IPS DF 6.9 (cell line): ENCODE results near the gene PPP1R7.

Experiments
- DNase-seq: peaks from one replicate; pipeline ENCODE4 v3.0.0-alpha.2; 2013; ENCODE audit warnings: low read depth, low spot score
- H3K27ac ChIP-seq: one replicate; pipeline ENCODE4 v1.5.1; 2013; ENCODE audit warnings: low read length, control low read depth
- H3K27me3 ChIP-seq: 2 replicates; pipeline ENCODE4 v1.6.1; 2013; ENCODE audit warnings: mild to moderate bottlenecking, low read length; ENCODE audit not compliant: control insufficient read depth, insufficient read depth
- H3K36me3 ChIP-seq: 2 replicates; pipeline ENCODE4 v1.6.1; 2013; ENCODE audit warnings: low read length; ENCODE audit not compliant: control insufficient read depth, insufficient read depth
- H3K4me1 ChIP-seq: 2 replicates; pipeline ENCODE4 v1.6.1; 2013; ENCODE audit warnings: low read length; ENCODE audit not compliant: control insufficient read depth, insufficient read depth
- H3K4me3 ChIP-seq: 2 replicates; pipeline ENCODE4 v1.5.1; 2013; ENCODE audit warnings: mild to moderate bottlenecking, low read length
- H3K9me3 ChIP-seq: 2 replicates; pipeline ENCODE4 v1.6.1; 2013; ENCODE audit warnings: low read length, inconsistent platforms; ENCODE audit not compliant: control insufficient read depth, insufficient read depth
- WGBS: extraction: QIAGEN DNeasy Blood & Tissue Kit; methylation state at CpG from one replicate; pipeline ENCODE4 v1.1.7; 2013; ENCODE audit warnings: mixed read lengths, missing lambda C conversion rate; ENCODE audit not compliant: insufficient read length, insufficient coverage; 5-methylcytosine and 5-hydroxymethylcytosine counted together

PPP1R7 gene

DNA sequence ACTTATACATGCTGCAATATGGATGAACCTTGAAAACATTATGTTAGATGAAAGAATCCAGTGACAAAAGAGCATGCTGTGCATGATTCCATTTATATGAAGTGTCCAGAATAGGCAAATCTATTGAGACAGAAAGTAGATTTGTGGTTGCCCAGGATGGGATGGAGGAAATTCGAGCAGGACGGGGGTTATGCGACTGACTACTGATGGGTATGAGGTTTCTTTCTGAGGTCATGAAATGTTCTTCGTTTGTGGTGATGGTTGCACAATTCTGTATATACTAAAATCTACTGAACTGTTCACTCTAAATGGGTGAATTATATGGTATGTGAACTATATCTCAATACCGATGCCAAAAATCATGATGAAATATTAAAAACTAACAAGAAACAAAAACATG lies 29.3 kb upstream of the PPP1R7 start:
- no peak overlapping the region for H3K27ac ChIP-seq
- peaks cover 15% of the 10 kb centered on the region for H3K36me3 ChIP-seq
- no CpG with 5 or more reads among the region's 5 CpGs for WGBS
- H3K27me3 ChIP-seq, result no peaks in the 10 kb centered on the region
- no peaks in the 10 kb centered on the region for H3K9me3 ChIP-seq
- H3K4me1 ChIP-seq, result no peaks in the 10 kb centered on the region
- no peak for DNase-seq
- no peak overlapping the region for H3K4me3 ChIP-seq

DNA sequence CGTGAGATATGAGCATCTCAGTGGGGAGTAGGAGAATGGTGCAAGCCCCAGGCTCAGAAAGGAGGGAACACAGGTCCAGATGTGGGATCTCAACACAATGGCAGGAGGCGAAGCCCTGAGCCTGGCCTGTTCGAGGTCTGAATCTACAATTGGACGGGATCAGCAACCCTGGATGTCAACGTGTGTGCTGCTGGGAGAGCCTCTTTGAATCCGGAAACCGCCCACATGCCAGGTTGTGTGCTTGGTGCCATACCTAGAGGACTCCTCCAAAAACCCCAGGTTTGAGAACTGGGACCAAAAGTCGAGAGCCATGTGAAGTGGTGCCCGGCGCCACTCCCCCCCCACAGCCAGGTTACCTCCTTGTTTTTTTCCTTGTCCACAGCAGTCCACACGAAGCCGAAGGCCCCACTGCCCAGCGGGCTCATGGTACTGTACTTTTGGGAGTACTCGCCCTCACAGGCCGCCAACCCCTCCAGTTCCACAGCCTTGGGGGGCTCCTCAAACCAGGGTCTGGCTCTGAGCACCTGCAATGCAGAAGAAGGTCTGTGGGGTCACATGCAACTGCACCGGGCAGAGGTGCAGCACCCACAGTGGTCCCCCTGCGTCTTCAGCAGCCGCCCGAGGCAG lies 27.8 kb upstream of the PPP1R7 start:
- no peaks in the 10 kb centered on the region for H3K9me3 ChIP-seq
- no CpG with 5 or more reads among the region's 19 CpGs for WGBS
- no peak overlapping the region for H3K27ac ChIP-seq
- H3K36me3 ChIP-seq, result peaks cover 18% of the 10 kb centered on the region
- no peak overlapping the region; the same call in 1 of the 2 replicates for H3K4me3 ChIP-seq
- no peaks in the 10 kb centered on the region for H3K27me3 ChIP-seq
- no peak for DNase-seq
- no peaks in the 10 kb centered on the region for H3K4me1 ChIP-seq

DNA sequence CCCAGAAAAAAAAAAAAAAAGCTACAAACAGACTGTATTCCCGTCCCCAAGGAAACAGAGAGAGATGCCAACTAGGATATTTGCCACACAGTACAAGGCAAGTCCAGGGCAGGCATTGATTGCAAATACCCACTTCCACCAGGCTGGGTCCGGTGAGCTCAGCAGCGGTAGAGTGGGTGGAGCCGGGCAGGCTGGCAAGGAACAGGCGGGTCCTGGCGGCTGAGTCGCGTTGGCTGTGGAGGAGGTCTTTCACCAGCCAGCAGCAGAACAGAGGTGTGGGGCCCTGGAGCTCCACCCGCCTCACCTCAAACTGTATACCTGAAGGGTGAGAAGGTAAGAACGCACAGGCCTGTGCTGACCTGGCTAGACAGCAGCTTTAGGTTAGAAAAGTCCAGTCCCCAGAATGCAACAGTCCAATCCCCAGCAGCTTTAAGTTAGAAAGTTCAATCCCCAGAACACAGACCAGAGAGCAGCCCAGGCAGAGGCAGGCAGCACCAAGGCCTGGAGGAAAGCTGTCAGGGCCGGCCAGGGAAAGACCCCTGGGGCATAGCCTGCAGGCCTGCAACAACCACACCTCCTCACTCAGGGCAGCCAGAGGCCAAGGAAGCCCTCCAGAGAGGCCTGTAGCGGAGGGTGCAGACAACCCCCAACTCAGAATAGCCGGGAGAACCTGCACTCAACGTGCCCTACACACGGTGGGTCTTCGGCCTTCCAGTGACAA lies 26.3 kb upstream of the PPP1R7 start:
- H3K4me1 ChIP-seq, result no peaks in the 10 kb centered on the region; the same call in 1 of the 2 replicates
- no peaks in the 10 kb centered on the region for H3K9me3 ChIP-seq
- no peak overlapping the region for H3K27ac ChIP-seq
- H3K4me3 ChIP-seq, result no peak overlapping the region
- H3K27me3 ChIP-seq, result no peaks in the 10 kb centered on the region
- WGBS, result no CpG with 5 or more reads among the region's 16 CpGs
- DNase-seq, result no peak
- peaks cover 18% of the 10 kb centered on the region for H3K36me3 ChIP-seq

DNA sequence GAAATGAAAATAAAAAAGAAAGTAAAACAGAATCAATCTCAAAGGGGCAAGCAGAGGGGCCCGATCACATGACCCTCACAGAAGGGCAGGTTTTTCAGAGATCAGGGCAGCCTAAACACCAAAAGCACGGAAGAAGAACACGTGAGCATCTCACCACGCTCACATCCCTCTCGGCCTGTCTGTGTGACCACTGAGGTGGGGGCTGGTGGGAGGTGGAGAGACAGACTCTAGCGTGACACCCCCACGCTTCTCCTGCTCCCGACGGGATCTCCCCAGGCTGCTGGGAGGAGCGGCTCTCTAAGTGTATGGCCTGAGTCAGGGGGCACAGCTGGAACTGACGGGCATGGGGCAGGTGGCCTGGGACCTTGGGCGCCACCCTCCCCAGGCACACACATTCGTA lies 24.6 kb upstream of the PPP1R7 start:
- Histone ChIP-seq H3K4me3 (no peak overlapping the region), H3K27ac (no peak overlapping the region), H3K9me3 (no peaks in the 10 kb centered on the region), H3K4me1 (no peaks in the 10 kb centered on the region; the same call in 1 of the 2 replicates), H3K27me3 (no peaks in the 10 kb centered on the region), H3K36me3 (peaks cover 18% of the 10 kb centered on the region)
- no CpG with 5 or more reads among the region's 13 CpGs for WGBS
- no peak for DNase-seq

DNA sequence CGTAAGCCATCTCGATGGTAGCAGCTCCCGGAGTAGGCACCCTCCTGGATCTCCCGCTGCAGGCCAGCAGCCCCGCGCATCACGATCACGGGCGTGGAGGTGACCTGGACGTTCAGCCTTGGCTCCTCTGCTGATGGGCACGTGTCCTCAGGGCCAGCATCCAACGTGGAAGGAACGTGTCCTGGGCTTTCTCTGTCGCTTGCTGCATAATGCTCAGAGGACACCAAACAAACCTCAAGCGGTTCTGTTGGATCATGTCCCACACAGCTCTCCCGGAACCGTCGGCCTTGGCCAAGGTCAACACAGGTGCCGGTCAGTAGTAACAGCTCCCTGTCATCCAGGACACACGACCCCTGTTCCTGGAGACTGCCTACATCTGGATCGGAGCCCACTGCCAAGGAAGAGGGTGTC lies 24.1 kb upstream of the PPP1R7 start:
- H3K27ac ChIP-seq, result no peak overlapping the region
- no peaks in the 10 kb centered on the region for H3K27me3 ChIP-seq
- no peaks in the 10 kb centered on the region for H3K9me3 ChIP-seq
- no peak overlapping the region for H3K4me3 ChIP-seq
- H3K36me3 ChIP-seq, result peaks cover 18% of the 10 kb centered on the region
- H3K4me1 ChIP-seq, result no peaks in the 10 kb centered on the region; the same call in 1 of the 2 replicates
- DNase-seq, result no peak
- no CpG with 5 or more reads among the region's 21 CpGs for WGBS

DNA sequence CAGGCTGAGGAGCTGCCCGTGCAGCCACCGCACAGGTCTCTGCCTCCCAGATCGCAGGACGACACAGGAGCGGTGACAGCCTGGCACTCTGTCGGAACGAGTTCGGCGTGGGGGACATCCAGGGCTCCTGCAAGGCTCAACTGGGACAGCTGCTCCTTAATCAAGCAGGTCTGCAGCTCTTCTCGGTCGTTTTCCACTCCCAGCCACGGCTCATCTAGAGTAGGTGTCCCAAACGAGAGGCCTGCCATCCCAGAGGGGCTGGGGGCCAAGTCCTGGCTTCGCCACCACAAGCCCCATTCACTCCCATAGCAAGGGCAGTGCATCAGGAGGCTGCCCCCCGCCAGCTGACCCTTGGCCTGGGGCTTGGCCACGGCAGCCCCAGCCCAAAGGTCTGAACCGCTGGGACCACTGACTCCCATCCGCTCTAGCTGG lies 23.5 kb upstream of the PPP1R7 start:
- no peak overlapping the region for H3K27ac ChIP-seq
- H3K9me3 ChIP-seq, result no peaks in the 10 kb centered on the region
- H3K4me3 ChIP-seq, result no peak overlapping the region
- H3K4me1 ChIP-seq, result no peaks in the 10 kb centered on the region; the same call in 1 of the 2 replicates
- no peaks in the 10 kb centered on the region for H3K27me3 ChIP-seq
- peaks cover 18% of the 10 kb centered on the region for H3K36me3 ChIP-seq
- no CpG with 5 or more reads among the region's 18 CpGs for WGBS
- DNase-seq, result no peak

DNA sequence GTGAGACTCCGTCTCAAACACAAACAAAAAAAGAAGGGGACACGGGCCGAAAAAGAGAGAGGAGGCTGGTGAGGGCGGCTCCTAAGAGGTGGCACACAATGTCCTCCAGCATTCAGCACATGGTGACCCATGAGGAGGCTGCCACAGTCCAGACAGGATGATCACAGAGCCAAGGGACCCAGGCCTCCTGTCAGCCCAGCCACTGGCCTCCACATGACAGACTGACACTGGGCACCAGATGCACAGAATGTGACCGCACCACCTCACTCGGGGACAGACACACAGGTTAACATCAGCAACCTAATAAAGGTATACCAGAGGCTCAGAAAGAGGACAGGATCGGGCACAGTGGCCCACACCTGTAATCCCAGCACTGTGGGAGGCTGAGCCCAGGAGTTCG lies 22.0 kb upstream of the PPP1R7 start:
- WGBS, result no CpG with 5 or more reads among the region's 8 CpGs
- Histone ChIP-seq H3K27me3 (no peaks in the 10 kb centered on the region), H3K27ac (no peak overlapping the region), H3K4me1 (no peaks in the 10 kb centered on the region; the same call in 1 of the 2 replicates), H3K9me3 (no peaks in the 10 kb centered on the region), H3K36me3 (peaks cover 13% of the 10 kb centered on the region), H3K4me3 (no peak overlapping the region)
- no peak for DNase-seq

DNA sequence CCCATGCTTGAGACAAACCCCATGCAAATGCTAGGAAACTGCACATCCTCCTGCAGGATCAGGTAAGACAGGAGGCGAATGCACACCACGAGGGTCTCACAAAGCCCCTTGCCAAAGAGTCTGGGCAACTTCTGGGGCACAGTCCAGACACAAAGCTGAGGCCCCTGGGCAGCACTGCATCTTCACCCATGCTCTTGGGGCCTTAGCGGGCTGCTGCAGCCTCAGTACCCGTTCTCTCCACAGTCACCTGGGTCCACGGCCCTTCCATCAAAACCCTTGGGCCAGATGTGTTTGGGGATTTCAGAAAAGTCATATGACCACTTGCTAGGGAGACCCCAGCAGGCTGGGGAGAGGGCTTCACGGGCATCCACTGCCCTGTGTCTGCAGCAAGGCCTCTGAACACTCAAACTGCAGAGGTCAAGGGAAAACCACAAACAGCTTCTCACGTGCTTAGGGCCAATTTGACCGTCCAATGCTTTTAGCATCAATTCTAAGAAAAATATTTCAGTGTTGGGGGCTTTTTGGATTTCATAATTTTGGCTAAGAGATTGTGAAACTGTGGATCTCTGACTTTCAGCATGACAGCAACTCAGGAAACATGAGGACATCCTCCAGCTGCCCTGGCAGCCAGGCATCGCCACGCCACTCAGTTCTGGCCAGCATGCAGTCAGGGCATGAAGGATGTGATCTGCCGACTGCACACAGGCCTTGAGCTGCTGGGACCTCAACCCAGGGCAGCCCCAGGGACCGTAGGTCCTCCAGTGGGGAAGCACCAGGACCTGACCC lies 21.0 kb upstream of the PPP1R7 start:
- no peaks in the 10 kb centered on the region for H3K27me3 ChIP-seq
- no peaks in the 10 kb centered on the region; the same call in 1 of the 2 replicates for H3K4me1 ChIP-seq
- no CpG with 5 or more reads among the region's 12 CpGs for WGBS
- peaks cover 6% of the 10 kb centered on the region for H3K36me3 ChIP-seq
- no peak for DNase-seq
- H3K4me3 ChIP-seq, result no peak overlapping the region
- H3K9me3 ChIP-seq, result no peaks in the 10 kb centered on the region
- no peak overlapping the region for H3K27ac ChIP-seq

DNA sequence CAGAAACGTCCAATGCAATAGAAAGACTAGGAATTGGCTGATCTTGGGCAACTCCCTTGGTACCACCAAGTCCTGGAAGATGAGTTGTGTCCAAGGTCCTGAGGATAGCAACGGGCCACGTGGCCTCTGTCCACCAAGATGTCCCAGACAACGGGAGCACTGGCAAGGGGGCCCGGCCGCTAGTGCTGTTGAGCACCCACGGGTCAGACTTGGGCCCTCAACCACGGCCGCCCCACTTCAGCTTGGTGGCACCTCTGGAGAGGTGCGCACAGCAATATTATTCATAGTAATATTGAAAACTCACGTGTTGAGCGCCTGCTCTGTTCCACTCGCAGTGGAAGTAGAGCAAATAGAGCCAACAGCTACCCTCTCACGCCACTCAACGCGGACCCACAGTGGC lies 20.0 kb upstream of the PPP1R7 start:
- Histone ChIP-seq H3K4me3 (no peak overlapping the region), H3K36me3 (peaks cover 6% of the 10 kb centered on the region; the same call in 1 of the 2 replicates), H3K9me3 (no peaks in the 10 kb centered on the region), H3K27ac (no peak overlapping the region), H3K4me1 (no peaks in the 10 kb centered on the region; the same call in 1 of the 2 replicates), H3K27me3 (no peaks in the 10 kb centered on the region)
- no CpG with 5 or more reads among the region's 16 CpGs for WGBS
- no peak for DNase-seq

DNA sequence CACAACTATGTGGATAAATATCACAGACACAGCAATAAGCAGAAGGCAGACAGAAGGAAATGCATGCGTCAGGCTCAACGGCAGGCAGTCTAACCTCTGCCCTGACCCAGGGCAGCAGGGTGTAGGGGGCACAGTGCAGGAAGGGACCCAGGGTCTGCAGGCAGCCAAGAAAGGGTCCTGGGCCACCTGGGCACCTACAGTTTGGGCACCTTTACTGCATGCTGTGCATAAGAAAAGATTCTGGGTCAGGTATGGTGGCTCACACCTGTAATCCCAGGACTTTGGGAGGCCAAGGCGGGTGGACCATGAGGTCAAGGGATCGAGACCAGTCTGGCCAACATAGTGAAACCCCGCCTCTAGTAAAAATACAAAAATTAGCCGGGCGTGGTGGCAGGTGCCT lies 18.7 kb upstream of the PPP1R7 start:
- Histone ChIP-seq H3K4me3 (no peak overlapping the region), H3K4me1 (no peaks in the 10 kb centered on the region; the same call in 1 of the 2 replicates), H3K36me3 (peaks cover 9% of the 10 kb centered on the region; the same call in 1 of the 2 replicates), H3K27me3 (no peaks in the 10 kb centered on the region), H3K27ac (no peak overlapping the region), H3K9me3 (no peaks in the 10 kb centered on the region)
- WGBS, result no CpG with 5 or more reads among the region's 7 CpGs
- DNase-seq, result no peak
